ENCODE data around the gene LARP1. TPM values are rescaled to one million over a fixed set of nuclear protein-coding genes. Genes with fewer than 3 reads are reported as not detected.

Gene LARP1
- total and polyA plus RNA-seq, 9 of the 15 experiments (the other 6 are each of a cell fraction or from before 2014, with no cell fraction given), result 22.6 to 300 (median 92.0) TPM

DNA sequence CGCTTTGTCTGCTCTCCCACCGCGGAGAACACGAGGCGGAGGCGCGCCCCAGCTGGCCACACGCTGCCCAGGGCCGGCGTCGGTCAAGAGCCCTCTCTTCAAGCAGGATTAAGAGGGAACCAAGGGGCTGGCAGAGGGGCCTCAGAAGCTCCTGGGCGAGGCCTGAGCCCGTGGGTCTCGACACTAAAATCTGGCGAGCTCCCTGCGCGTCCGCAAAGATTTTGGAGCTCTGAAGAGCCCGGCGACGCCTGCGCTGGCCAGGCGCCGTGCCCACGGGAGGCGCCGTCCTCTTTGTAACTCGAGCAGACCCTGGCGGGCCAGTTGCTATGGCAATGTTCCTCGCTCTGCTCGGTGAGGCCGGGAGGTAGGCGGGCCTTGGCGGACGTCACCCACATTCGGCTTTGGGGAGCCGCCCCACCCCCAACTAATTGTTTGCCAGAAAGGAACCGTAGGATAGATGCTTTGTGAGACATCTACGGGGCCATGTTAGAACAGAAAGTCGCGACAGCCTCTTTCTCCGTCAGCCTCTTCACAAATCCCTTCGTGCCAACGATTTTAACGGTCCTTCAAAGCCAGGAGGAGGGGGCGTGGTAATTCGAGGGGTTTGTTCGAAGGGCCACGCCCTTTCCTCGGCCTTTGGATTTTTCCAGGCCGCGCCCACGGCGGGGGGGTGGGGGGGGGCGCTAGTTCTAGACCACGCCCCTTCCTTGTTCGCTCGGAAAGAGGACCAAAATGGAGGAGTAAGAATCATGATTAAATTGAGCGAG, 102.5 kb downstream of the LARP1 start (continued):
- TF ChIP-seq KDM1A (IDR thresholded peaks at IDR 0.05), result no peak
- no peak for TF ChIP-seq ZNF24 (IDR thresholded peaks at IDR 0.05)
- no peak for TF ChIP-seq HSF4 (CRISPR knock-in tag; IDR thresholded peaks at IDR 0.05; ENCODE audit: borderline replicate concordance)
- no peak; the same call in 1 of the 2 replicates for TF ChIP-seq HEY1 (CRISPR knock-in tag; IDR thresholded peaks at IDR 0.05; ENCODE audit: borderline replicate concordance)
- TF ChIP-seq, protein P1, sequence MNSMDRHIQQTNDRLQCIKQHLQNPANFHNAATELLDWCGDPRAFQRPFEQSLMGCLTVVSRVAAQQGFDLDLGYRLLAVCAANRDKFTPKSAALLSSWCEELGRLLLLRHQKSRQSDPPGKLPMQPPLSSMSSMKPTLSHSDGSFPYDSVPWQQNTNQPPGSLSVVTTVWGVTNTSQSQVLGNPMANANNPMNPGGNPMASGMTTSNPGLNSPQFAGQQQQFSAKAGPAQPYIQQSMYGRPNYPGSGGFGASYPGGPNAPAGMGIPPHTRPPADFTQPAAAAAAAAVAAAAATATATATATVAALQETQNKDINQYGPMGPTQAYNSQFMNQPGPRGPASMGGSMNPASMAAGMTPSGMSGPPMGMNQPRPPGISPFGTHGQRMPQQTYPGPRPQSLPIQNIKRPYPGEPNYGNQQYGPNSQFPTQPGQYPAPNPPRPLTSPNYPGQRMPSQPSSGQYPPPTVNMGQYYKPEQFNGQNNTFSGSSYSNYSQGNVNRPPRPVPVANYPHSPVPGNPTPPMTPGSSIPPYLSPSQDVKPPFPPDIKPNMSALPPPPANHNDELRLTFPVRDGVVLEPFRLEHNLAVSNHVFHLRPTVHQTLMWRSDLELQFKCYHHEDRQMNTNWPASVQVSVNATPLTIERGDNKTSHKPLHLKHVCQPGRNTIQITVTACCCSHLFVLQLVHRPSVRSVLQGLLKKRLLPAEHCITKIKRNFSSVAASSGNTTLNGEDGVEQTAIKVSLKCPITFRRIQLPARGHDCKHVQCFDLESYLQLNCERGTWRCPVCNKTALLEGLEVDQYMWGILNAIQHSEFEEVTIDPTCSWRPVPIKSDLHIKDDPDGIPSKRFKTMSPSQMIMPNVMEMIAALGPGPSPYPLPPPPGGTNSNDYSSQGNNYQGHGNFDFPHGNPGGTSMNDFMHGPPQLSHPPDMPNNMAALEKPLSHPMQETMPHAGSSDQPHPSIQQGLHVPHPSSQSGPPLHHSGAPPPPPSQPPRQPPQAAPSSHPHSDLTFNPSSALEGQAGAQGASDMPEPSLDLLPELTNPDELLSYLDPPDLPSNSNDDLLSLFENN (IDR thresholded peaks at IDR 0.05; ENCODE audit: low read depth in 2 of 2, low read length in 2 of 2), result no peak
- TF ChIP-seq PYGO2 (tag; IDR thresholded peaks at IDR 0.05), result no peak
- no peak for TF ChIP-seq NR4A1 (CRISPR knock-in tag; IDR thresholded peaks at IDR 0.05)
- peak; percentile 37; the same call in 1 of the 2 replicates for TF ChIP-seq NR4A1 (tag; IDR thresholded peaks at IDR 0.05)
- TF ChIP-seq, protein P2, sequence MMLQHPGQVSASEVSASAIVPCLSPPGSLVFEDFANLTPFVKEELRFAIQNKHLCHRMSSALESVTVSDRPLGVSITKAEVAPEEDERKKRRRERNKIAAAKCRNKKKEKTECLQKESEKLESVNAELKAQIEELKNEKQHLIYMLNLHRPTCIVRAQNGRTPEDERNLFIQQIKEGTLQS (IDR thresholded peaks at IDR 0.05), result peak; percentile 21; the same call in 1 of the 2 replicates
- TF ChIP-seq, protein P2 (CRISPR knock-in tag; conservative IDR thresholded peaks at IDR 0.05), result no peak
